OCI-LY3 (cell line): ENCODE results near the gene AUTS2.

ENCODE experiments used
- CTCF ChIP-seq: fragments of 200-600, 300-600 bp; sonication (generic); IDR thresholded peaks from 2 replicates; pipeline ENCODE4 v1.5.1; 2014; ENCODE audit warnings: antibody characterized with exemption, low read length, low read depth
- EZH2phosphoT487 ChIP-seq: fragments of 200-600 bp; shearing (Covaris generic); IDR thresholded peaks from 2 replicates; pipeline ENCODE4 v1.6.1; 2018; ENCODE audit warnings: antibody characterized with exemption, mixed run types, low read depth

GRCh38 chr7:70772891-70773290 is 1174.6 kb downstream of the AUTS2 start:
- TF ChIP-seq CTCF (no peak), EZH2phosphoT487 (no peak)
